HepG2 (cell line): ENCODE data around the gene C11orf65. TPM values are rescaled to one million over a fixed set of nuclear protein-coding genes. Genes with fewer than 3 reads are reported as not detected.

Source experiments
- ATAC-seq: fragments of 200-7000 bp; cut with Tn5 transposase; 3 replicates; pipeline ENCODE4 v1.9.1; 2020; ENCODE audit warnings: mild to moderate bottlenecking, moderate library complexity
- BruUV-seq: library from RNA; stranded (reverse); fragments of 400-500 nt; replicated peaks from 2 replicates; lab custom pipeline; 2021; lab: Mats Ljungman, UMichigan
- CTCF ChIA-PET: fragments of 300-600 bp; formaldehyde crosslinking; extraction: SDS; loops from one replicate; lab custom pipeline; 2021; ENCODE audit warnings: low total read pairs, inconsistent platforms, low intra/inter-chr PET ratio; lab: Yijun Ruan, JAX
- POLR2A ChIA-PET: fragments of 350-600 bp; sonication (Branson Sonifier 250); formaldehyde crosslinking; loops from one replicate; lab custom pipeline; 2020; ENCODE audit warnings: antibody characterized with exemption, inconsistent platforms; lab: Yijun Ruan, JAX
- DNase-seq: peaks from one replicate; pipeline ENCODE4 v3.0.0-alpha.2; 2015; ENCODE audit warnings: low spot score
- FAIRE-seq: peaks from 3 replicates; lab custom pipeline; 2011; peaks lifted over from hg19 to GRCh38; lab: Jason Lieb, UNC
- H2AFZ ChIP-seq: one replicate; pipeline ENCODE4 v1.6.1; 2011; ENCODE audit warnings: low read length, inconsistent platforms
- H3K27ac ChIP-seq: fragments of 300-600 bp; 3 replicates; pipeline ENCODE4 v1.8.0; 2011; ENCODE audit warnings: mixed run types, mild to moderate bottlenecking, mixed read lengths, low read length, inconsistent platforms; ENCODE audit not compliant: insufficient read depth; ENCODE audit errors: extremely low read length
- H3K27me3 ChIP-seq, 2 experiments: fragments of 200-600 bp in 1 of 2; 2 replicates in 1 of 2; 3 replicates in 1 of 2; pipeline versions ENCODE4 v1.6.0 to v1.8.0; 2011; ENCODE audit warnings: low read length in 2 of 2, mild to moderate bottlenecking in 2 of 2, moderate library complexity in 2 of 2, inconsistent platforms in 1 of 2; ENCODE audit not compliant: insufficient read depth in 2 of 2, control insufficient read depth in 1 of 2
- H3K36me3 ChIP-seq, 2 experiments: fragments of 200-600 bp in 1 of 2; replicated peaks in 1 of 2; 2 replicates in 1 of 2; 3 replicates in 1 of 2; pipeline versions ENCODE4 v1.5.1 to v1.8.0; 2011; ENCODE audit warnings: low read length in 2 of 2, inconsistent platforms in 1 of 2; ENCODE audit not compliant: insufficient read depth in 2 of 2, control insufficient read depth in 1 of 2
- H3K4me1 ChIP-seq: 2 replicates; pipeline ENCODE4 v1.5.1; 2012; ENCODE audit warnings: low read length, inconsistent platforms; ENCODE audit not compliant: insufficient read depth
- H3K4me2 ChIP-seq: 2 replicates; pipeline ENCODE4 v1.6.0; 2011; ENCODE audit warnings: low read depth, low read length, inconsistent platforms
- H3K4me3 ChIP-seq, 3 experiments: fragments of 200-600 bp in 1 of 3; sonication (generic), shearing (Covaris generic) in 1 of 3; replicated peaks in 1 of 3; 2 replicates each; pipeline ENCODE4 v1.5.1; 2011 to 2016; ENCODE audit warnings: low read length in 3 of 3, inconsistent platforms in 2 of 3, low read depth in 2 of 3, mild to moderate bottlenecking in 2 of 3, control low read depth in 1 of 3, mixed read lengths in 1 of 3; ENCODE audit not compliant: insufficient read depth in 1 of 3
- H3K79me2 ChIP-seq: one replicate; pipeline ENCODE4 v1.6.1; 2011; ENCODE audit warnings: low read length, inconsistent platforms; ENCODE audit not compliant: insufficient read depth
- H3K9ac ChIP-seq: 2 replicates; pipeline ENCODE4 v1.6.0; 2011; ENCODE audit warnings: mild to moderate bottlenecking, low read depth, low read length, inconsistent platforms; ENCODE audit not compliant: insufficient read depth
- H3K9me3 ChIP-seq: 2 replicates; pipeline ENCODE4 v1.5.1; 2012; ENCODE audit warnings: mild to moderate bottlenecking, low read length
- H4K20me1 ChIP-seq: 2 replicates; pipeline ENCODE4 v1.6.0; 2011; ENCODE audit warnings: inconsistent platforms, mild to moderate bottlenecking, low read length, moderate library complexity; ENCODE audit not compliant: insufficient read depth
- ATF7 ChIP-seq, 2 experiments: fragments of 450-650 bp in 1 of 2; sonication (generic) in 1 of 2; formaldehyde crosslinking in 1 of 2; IDR thresholded peaks; 2 replicates each; pipeline versions ENCODE4 v1.4.0 to v1.6.1; 2016 to 2020; ENCODE audit warnings: antibody characterized with exemption in 1 of 2, mild to moderate bottlenecking in 1 of 2, missing genetic modification reagents in 1 of 2
- KDM5B ChIP-seq: sonication (generic); formaldehyde crosslinking; IDR thresholded peaks from 2 replicates; pipeline ENCODE4 v1.4.0; 2020; ENCODE audit warnings: missing genetic modification reagents, mild to moderate bottlenecking, borderline replicate concordance
- KDM6A ChIP-seq: IDR thresholded peaks from 2 replicates; pipeline ENCODE4 v1.6.1; 2016; ENCODE audit warnings: low read depth
- POGZ ChIP-seq: sonication (generic); formaldehyde crosslinking; IDR thresholded peaks from 2 replicates; pipeline ENCODE4 v1.4.0; 2020; ENCODE audit warnings: mild to moderate bottlenecking, missing genetic modification reagents
- SOX5 ChIP-seq: IDR thresholded peaks from 2 replicates; pipeline ENCODE4 v1.6.1; 2016; ENCODE audit warnings: borderline replicate concordance
- ZEB1 ChIP-seq: IDR thresholded peaks from 2 replicates; pipeline ENCODE4 v1.6.1; 2012; ENCODE audit warnings: mild to moderate bottlenecking, low read depth, inconsistent platforms; ENCODE audit not compliant: insufficient replicate concordance
- ZNF10 ChIP-seq: sonication (generic); formaldehyde crosslinking; IDR thresholded peaks from 2 replicates; pipeline ENCODE4 v1.4.0; 2020; ENCODE audit warnings: mild to moderate bottlenecking, low read depth, missing genetic modification reagents, borderline replicate concordance
- ZNF317 ChIP-seq: sonication (generic); formaldehyde crosslinking; IDR thresholded peaks from 2 replicates; pipeline ENCODE4 v1.5.0; 2020; ENCODE audit warnings: mild to moderate bottlenecking, missing genetic modification reagents
- ZNF547 ChIP-seq: sonication (generic); formaldehyde crosslinking; IDR thresholded peaks from 2 replicates; pipeline ENCODE4 v1.5.1; 2020; ENCODE audit warnings: mild to moderate bottlenecking, missing genetic modification reagents
- WGBS: methylation state at CpG from one replicate; pipeline ENCODE4 v1.1.6; 2017; ENCODE audit warnings: low lambda C conversion rate; 5-methylcytosine and 5-hydroxymethylcytosine counted together
- in situ Hi-C: cut with HindIII; loops from 2 replicates; pipeline ENCODE4 v1.10.0; 2017; ENCODE audit warnings: low pct_unique_long_range_greater_than_20kb; ENCODE audit not compliant: extremely low pct_ligation_motif_present
- intact Hi-C: fragments of 100-400 bp; cut with micrococcal nuclease; formaldehyde crosslinking; loops from one replicate; pipeline ENCODE4 v1.10.0; 2022; ENCODE audit not compliant: unreplicated experiment
- polyA plus RNA-seq, 8 experiments: library from polyadenylated mRNA; depleted of rRNA in 3 of 8; stranded (reverse) in 7 of 8; unstranded in 1 of 8; fragments of >200 nt; fragmentation: Illumina TruSeq in 4 of 8; extraction: Trizol in 4 of 8; gene quantifications; 2 replicates each; pipeline versions ENCODE4 v1.2.1 to v1.2.3, GENCODE V29; 2011 to 2016; ENCODE audit warnings: low read depth in 4 of 8, missing spikeins in 1 of 8, mixed read lengths in 1 of 8; ENCODE audit not compliant: insufficient read depth in 1 of 8
- total RNA-seq, 5 experiments: library from RNA; depleted of rRNA; stranded (reverse); fragments of >200 nt; fragmentation: Illumina TruSeq; extraction: Trizol; gene quantifications; 2 replicates each; pipeline ENCODE4 v1.2.3, GENCODE V29; 2016; ENCODE audit warnings: low read depth in 1 of 5
- TF ChIP-seq, protein P1 (sequence below): sonication (generic); formaldehyde crosslinking; IDR thresholded peaks from 2 replicates; pipeline ENCODE4 v1.8.0; 2022; ENCODE audit warnings: low read depth, missing genetic modification reagents

The C11orf65 gene
- total and polyA plus RNA-seq, 2 of the 13 experiments (the other 11 are each of a cell fraction or from before 2014, with no cell fraction given): 0.38 to 0.42 TPM

GRCh38 chr11:108441445-108441844, 25.9 kb downstream of the C11orf65 start (continued):
- TF ChIP-seq SOX5 (CRISPR knock-in tag): 0 out of 2 replicates have a peak, but pooled peaks have one; percentile 27
- TF ChIP-seq KDM5B (CRISPR knock-in tag): peak; percentile 32; the same call in 1 of the 2 replicates

DNA sequence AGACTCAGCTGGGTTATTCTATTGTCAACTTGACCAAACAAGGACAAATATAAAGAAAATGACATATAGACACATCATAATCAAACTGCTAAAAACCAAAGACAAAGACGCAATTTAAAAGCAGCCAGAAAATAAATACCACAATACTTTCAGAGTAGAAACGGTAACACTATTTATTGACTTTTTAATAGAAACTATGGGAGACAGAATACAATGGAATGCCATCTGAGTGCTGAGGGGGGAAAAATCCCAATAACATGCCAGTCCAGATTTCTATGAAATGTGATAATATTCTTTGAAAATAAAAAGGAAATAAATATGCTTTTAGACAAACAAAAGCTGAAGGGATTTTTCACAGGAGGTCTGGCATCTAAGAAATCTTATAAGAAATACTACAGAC, 30.7 kb downstream of the C11orf65 start:
- TF ChIP-seq ATF7 (IDR thresholded peaks at IDR 0.05) (no peak), ATF7 (CRISPR knock-in tag; IDR thresholded peaks at IDR 0.05) (no peak), POGZ (CRISPR knock-in tag) (no peak), ZNF317 (CRISPR knock-in tag) (peak; percentile 82), ZEB1 (no peak), KDM6A (CRISPR knock-in tag) (no peak)
- TF ChIP-seq, all 625 proteins: peak for 1
- Histone ChIP-seq H2AFZ (no peak overlapping the region), H3K79me2 (no peaks in the 10 kb centered on the region), H3K9ac (no peak overlapping the region), H3K36me3 (no peaks in the 10 kb centered on the region), H3K27me3 (no peaks in the 10 kb centered on the region; a peak in 1 of 5 replicates), H3K27ac (no peak overlapping the region), H3K4me2 (no peak overlapping the region), H3K4me1 (peaks cover 9% of the 10 kb centered on the region; the same call in 1 of the 2 replicates), H4K20me1 (no peaks in the 10 kb centered on the region), H3K4me3 (no peak overlapping the region), H3K9me3 (peaks cover 6% of the 10 kb centered on the region; the same call in 1 of the 2 replicates)
- CTCF ChIA-PET: no interaction called here
- DNase-seq (no peak), FAIRE-seq (no peak), ATAC-seq (no peak)
- BruUV-seq: no TSS peak
- POLR2A ChIA-PET: no interaction called here
- 49% methylated on average over 2 of the region's 2 CpGs for WGBS
- intact Hi-C loops (no loop called here), in situ Hi-C loops (no loop called here)

DNA sequence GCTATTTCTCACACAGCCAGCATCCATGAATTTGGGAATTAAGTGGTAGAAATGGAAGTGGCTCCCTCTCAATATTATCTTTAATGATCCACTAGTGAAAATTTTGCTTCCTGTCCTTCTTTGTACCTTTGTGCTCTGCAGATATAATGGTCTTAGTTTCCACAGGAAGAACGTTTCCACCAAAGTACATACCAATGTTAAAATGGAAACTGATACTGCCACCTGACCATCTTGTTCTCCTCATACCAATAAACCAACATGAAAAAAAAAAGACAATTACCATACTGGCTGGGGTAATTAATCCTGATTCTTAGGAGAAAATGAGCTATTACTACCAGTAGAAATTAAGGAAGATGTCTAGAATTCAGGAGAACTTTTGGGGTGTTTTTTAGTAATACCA, 32.3 kb downstream of the C11orf65 start:
- Histone ChIP-seq H3K9ac (no peak overlapping the region), H4K20me1 (no peaks in the 10 kb centered on the region), H3K9me3 (no peaks in the 10 kb centered on the region), H3K79me2 (no peaks in the 10 kb centered on the region), H3K36me3 (no peaks in the 10 kb centered on the region), H2AFZ (no peak overlapping the region), H3K4me3 (no peak overlapping the region), H3K27ac (no peak overlapping the region), H3K27me3 (no peaks in the 10 kb centered on the region; a peak in 1 of 5 replicates), H3K4me1 (no peaks in the 10 kb centered on the region)
- intact Hi-C loops (no loop called here), in situ Hi-C loops (no loop called here)
- no peak for FAIRE-seq
- ChIA-PET POLR2A (no interaction called here), CTCF (no interaction called here)
- ATAC-seq: no peak
- DNase-seq: no peak
- WGBS: 0% methylated on average over 1 of the region's 1 CpG
- no TSS peak for BruUV-seq
- TF ChIP-seq ZNF10 (CRISPR knock-in tag): no peak
- TF ChIP-seq ZNF547 (CRISPR knock-in tag): no peak
- TF ChIP-seq, protein P1, sequence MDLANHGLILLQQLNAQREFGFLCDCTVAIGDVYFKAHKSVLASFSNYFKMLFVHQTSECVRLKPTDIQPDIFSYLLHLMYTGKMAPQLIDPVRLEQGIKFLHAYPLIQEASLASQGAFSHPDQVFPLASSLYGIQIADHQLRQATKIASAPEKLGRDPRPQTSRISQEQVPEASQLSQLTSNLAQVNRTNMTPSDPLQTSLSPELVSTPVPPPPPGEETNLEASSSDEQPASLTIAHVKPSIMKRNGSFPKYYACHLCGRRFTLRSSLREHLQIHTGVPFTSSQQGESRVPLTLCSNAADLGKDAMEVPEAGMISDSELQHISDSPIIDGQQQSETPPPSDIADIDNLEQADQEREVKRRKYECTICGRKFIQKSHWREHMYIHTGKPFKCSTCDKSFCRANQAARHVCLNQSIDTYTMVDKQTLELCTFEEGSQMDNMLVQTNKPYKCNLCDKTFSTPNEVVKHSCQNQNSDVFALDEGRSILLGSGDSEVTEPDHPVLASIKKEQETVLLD (CRISPR knock-in tag): no peak
- TF ChIP-seq, all 625 proteins: peak for 0
- no peak overlapping the region for H3K4me2 ChIP-seq
